OCI-LY3 (cell line): ENCODE results near the gene ANKRD55.

Source experiments
- CTCF ChIP-seq: fragments of 200-600, 300-600 bp; sonication (generic); IDR thresholded peaks from 2 replicates; pipeline ENCODE4 v1.5.1; 2014; ENCODE audit warnings: antibody characterized with exemption, low read length, low read depth
- EZH2phosphoT487 ChIP-seq: fragments of 200-600 bp; shearing (Covaris generic); IDR thresholded peaks from 2 replicates; pipeline ENCODE4 v1.6.1; 2018; ENCODE audit warnings: antibody characterized with exemption, mixed run types, low read depth

DNA sequence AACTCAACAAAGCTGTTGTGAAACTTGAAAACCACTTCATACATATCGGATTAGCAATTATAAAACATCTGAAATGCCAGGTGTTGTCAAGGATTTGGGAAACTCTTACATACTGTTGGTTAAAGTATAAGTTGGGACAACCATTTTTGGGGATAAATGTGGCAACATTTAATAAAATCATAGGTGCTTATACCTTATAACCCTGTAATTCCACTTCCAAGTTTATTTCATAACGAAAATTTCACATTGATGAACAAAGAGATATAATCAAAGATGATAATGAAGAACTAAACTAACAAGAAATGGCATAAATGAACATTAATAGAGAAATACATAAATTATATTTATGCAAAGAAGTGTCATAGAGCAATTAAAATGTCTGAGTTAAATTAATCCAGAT lies 54.3 kb downstream of the ANKRD55 start:
- TF ChIP-seq EZH2phosphoT487, result no peak
- no peak for TF ChIP-seq CTCF
